Fibroblast of lung (primary cell): Measurements from ENCODE around the gene TLL2. TPM values are rescaled to one million over a fixed set of nuclear protein-coding genes. Genes with fewer than 3 reads are reported as not detected.

ENCODE experiments used
- DNase-seq, 2 donors: peaks; one replicate each; pipeline versions ENCODE4 v3.0.0 to v3.0.0-alpha.2; 2010; ENCODE audit warnings: low read depth in 2 of 2
- H2AFZ ChIP-seq: 2 replicates; pipeline ENCODE4 v1.5.1; 2012; ENCODE audit warnings: low read length, control low read depth, inconsistent platforms
- H3K27ac ChIP-seq: 2 replicates; pipeline ENCODE4 v1.5.1; 2011; ENCODE audit warnings: low read length, control low read depth; ENCODE audit not compliant: insufficient read depth
- H3K27me3 ChIP-seq: 2 replicates; pipeline ENCODE4 v1.5.1; 2011; ENCODE audit warnings: mild to moderate bottlenecking, low read length; ENCODE audit not compliant: control insufficient read depth, insufficient read depth
- H3K36me3 ChIP-seq: 2 replicates; pipeline ENCODE4 v1.5.1; 2011; ENCODE audit warnings: low read length; ENCODE audit not compliant: control insufficient read depth, insufficient read depth
- H3K4me1 ChIP-seq: 2 replicates; pipeline ENCODE4 v1.5.1; 2011; ENCODE audit warnings: low read length; ENCODE audit not compliant: control insufficient read depth, insufficient read depth; ENCODE audit errors: extremely low read depth
- H3K4me2 ChIP-seq: 2 replicates; pipeline ENCODE4 v1.5.1; 2011; ENCODE audit warnings: low read length, control low read depth; ENCODE audit not compliant: insufficient read depth; ENCODE audit errors: extremely low read depth
- H3K4me3 ChIP-seq, 4 experiments: fragments of 200-600 bp in 1 of 4; sonication (generic) in 1 of 4; replicated peaks in 1 of 4; 2 replicates each; pipeline ENCODE4 v1.5.1; 2011 to 2016; ENCODE audit warnings: low read length in 4 of 4, low read depth in 3 of 4, mild to moderate bottlenecking in 3 of 4, control low read depth in 2 of 4, inconsistent platforms in 1 of 4, mixed read lengths in 1 of 4; ENCODE audit not compliant: insufficient read depth in 1 of 4; ENCODE audit errors: control extremely low read depth in 1 of 4
- H3K79me2 ChIP-seq: 2 replicates; pipeline ENCODE4 v1.5.1; 2012; ENCODE audit warnings: mild to moderate bottlenecking, low read length, inconsistent platforms; ENCODE audit not compliant: control insufficient read depth, insufficient read depth
- H3K9ac ChIP-seq: 2 replicates; pipeline ENCODE4 v1.5.1; 2011; ENCODE audit warnings: mild to moderate bottlenecking, low read length, control low read depth; ENCODE audit not compliant: insufficient read depth
- H3K9me3 ChIP-seq: 2 replicates; pipeline ENCODE4 v1.5.1; 2012; ENCODE audit warnings: low read depth, low read length; ENCODE audit not compliant: control insufficient read depth, insufficient read depth
- H4K20me1 ChIP-seq: 2 replicates; pipeline ENCODE4 v1.5.1; 2011; ENCODE audit warnings: low read length; ENCODE audit not compliant: control insufficient read depth, insufficient read depth; ENCODE audit errors: extremely low read depth
- EZH2 ChIP-seq: IDR thresholded peaks from 2 replicates; pipeline ENCODE4 v1.5.1; 2012; ENCODE audit warnings: low read length, control low read depth, mild to moderate bottlenecking; ENCODE audit errors: missing control alignments
- polyA plus RNA-seq, 2 donors: library from polyadenylated mRNA; depleted of rRNA in 1 of 2; stranded (reverse) in 1 of 2; unstranded in 1 of 2; fragments of >200 nt; gene quantifications; 2 replicates each; pipeline ENCODE4 v1.2.1, GENCODE V29; 2011 to 2012; ENCODE audit warnings: missing spikeins in 1 of 2
- total RNA-seq: library from RNA; depleted of rRNA; stranded (reverse); fragments of >200 nt; gene quantifications from 2 replicates; pipeline ENCODE4 v1.2.1, GENCODE V29; 2014
- TF ChIP-seq, protein P1 (sequence below), 2 donors: IDR thresholded peaks in 1 of 2; conservative IDR thresholded peaks in 1 of 2; 1 replicate in 1 of 2; 2 replicates in 1 of 2; pipeline ENCODE4 v1.5.1; 2011 to 2012; ENCODE audit warnings: low read length in 2 of 2, control low read depth in 1 of 2, inconsistent platforms in 1 of 2, low read depth in 1 of 2, mild to moderate bottlenecking in 1 of 2

TLL2 gene
- total and polyA plus RNA-seq, 2 donors (not counting 1 experiment from before 2014, with no cell fraction given), result 0.05 to 0.17 TPM

DNA sequence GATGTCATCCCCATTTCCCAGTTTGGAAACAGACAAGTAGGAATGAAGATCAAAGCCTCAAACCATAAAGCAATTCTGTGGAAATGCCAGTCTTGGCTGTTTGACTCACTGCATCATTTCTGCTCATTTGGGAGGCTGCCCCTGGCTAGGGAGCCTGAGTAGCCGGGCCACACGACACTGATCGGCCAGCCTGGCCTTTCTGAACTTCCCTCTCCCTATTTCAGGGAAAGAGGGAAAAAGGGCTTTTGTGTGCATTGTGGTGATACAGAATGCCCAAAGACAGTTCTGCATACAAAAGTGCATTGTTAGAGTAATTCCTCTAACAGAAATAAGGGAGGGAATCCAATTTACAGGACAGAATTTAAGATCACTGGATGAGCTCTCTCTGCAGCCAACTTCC lies 113.3 kb downstream of the TLL2 start:
- H3K27me3 ChIP-seq, result peaks cover 7% of the 10 kb centered on the region
- no peak for TF ChIP-seq EZH2
- TF ChIP-seq, protein P1, sequence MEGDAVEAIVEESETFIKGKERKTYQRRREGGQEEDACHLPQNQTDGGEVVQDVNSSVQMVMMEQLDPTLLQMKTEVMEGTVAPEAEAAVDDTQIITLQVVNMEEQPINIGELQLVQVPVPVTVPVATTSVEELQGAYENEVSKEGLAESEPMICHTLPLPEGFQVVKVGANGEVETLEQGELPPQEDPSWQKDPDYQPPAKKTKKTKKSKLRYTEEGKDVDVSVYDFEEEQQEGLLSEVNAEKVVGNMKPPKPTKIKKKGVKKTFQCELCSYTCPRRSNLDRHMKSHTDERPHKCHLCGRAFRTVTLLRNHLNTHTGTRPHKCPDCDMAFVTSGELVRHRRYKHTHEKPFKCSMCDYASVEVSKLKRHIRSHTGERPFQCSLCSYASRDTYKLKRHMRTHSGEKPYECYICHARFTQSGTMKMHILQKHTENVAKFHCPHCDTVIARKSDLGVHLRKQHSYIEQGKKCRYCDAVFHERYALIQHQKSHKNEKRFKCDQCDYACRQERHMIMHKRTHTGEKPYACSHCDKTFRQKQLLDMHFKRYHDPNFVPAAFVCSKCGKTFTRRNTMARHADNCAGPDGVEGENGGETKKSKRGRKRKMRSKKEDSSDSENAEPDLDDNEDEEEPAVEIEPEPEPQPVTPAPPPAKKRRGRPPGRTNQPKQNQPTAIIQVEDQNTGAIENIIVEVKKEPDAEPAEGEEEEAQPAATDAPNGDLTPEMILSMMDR (conservative IDR thresholded peaks at IDR 0.05 in 1 of 2, IDR thresholded peaks at IDR 0.05 in 1 of 2; ENCODE audit: low read depth in 1 of 2, low read length in 2 of 2), result no peak
- H3K36me3 ChIP-seq, result no peaks in the 10 kb centered on the region
- no peaks in the 10 kb centered on the region for H3K79me2 ChIP-seq
- no peak overlapping the region for H3K4me3 ChIP-seq
- no peak overlapping the region for H3K4me2 ChIP-seq
- H4K20me1 ChIP-seq, result no peaks in the 10 kb centered on the region
- no peak overlapping the region for H2AFZ ChIP-seq
- no peak overlapping the region for H3K9ac ChIP-seq
- no peaks in the 10 kb centered on the region for H3K4me1 ChIP-seq
- H3K9me3 ChIP-seq, result no peaks in the 10 kb centered on the region
- no peak overlapping the region for H3K27ac ChIP-seq
- no peak for DNase-seq

DNA sequence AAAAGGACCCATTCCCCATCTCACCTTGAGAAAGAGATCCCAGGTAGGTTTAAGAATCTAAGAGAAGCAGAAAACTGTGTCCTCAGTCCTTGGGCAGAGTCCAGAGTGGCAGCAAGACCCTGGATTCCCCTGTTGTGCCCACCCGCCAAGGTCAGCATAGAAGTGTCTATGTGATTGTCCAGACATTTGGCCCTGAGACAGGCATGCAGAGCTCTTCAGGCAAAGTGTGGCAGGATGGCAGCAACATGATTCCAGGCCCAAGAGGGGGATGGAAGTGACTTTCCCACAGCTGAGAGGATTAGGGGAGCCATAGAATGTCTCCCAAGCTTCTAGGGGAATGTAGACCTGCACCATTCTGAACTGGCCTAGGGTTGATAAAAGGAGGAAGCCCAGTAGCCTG lies 115.8 kb downstream of the TLL2 start:
- DNase-seq, result no peak
- Histone ChIP-seq H2AFZ (no peak overlapping the region), H3K4me1 (no peaks in the 10 kb centered on the region), H3K27me3 (peaks cover 7% of the 10 kb centered on the region), H3K27ac (no peak overlapping the region), H3K4me2 (no peak overlapping the region), H3K9ac (no peak overlapping the region), H3K9me3 (no peaks in the 10 kb centered on the region), H3K36me3 (no peaks in the 10 kb centered on the region), H3K79me2 (no peaks in the 10 kb centered on the region), H3K4me3 (no peak overlapping the region), H4K20me1 (no peaks in the 10 kb centered on the region)
- TF ChIP-seq EZH2, result no peak
- TF ChIP-seq, protein P1 (conservative IDR thresholded peaks at IDR 0.05 in 1 of 2, IDR thresholded peaks at IDR 0.05 in 1 of 2; ENCODE audit: low read depth in 1 of 2, low read length in 2 of 2), result no peak

DNA sequence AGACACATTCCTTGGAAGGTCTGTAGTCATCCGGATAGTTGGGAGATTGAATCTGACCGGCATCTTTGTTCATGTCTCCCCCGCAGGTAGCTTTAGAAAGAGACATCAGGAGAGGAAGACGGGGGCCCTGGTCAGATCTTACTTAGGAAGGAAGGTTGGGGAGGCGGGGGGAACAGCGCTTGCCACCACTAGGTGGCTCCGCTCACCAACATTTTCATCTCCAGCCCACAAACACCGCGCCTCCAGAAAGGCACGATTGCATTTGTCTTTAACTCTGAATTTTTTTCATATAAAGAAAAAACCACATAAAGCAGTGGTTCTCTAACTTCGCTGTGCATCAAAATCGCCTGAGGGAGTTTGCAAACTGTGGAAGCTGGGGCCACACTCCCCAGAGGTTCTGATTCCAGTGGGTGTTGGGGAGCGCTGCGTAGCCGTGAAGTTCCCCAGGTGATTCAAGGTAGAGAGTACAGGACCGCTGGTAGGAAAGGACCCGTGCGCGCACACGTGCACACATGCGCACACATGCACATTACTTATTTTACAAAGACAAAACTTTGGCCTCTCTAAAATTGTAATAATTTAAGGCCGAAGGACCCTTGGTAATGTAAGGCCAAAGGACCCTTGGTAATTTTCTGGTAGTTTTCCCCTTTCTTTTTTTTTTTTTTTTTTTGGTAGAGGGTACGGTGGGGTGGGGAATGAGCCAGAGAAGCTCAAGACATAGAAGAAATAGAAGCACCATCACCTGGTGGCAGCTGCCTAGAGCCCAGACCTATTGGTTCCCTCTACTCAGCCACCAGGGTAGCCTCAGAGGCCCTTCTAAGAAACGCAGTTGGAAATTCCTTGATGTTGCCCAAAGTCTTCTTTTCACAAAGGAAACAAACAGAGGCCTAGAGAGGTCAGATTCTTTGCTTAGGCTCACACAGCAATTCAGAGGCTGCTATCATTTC lies 117.5 kb downstream of the TLL2 start:
- Histone ChIP-seq H3K4me3 (no peak overlapping the region), H3K4me2 (no peak overlapping the region), H3K27me3 (peaks cover 4% of the 10 kb centered on the region), H3K9me3 (no peaks in the 10 kb centered on the region), H3K36me3 (no peaks in the 10 kb centered on the region), H3K9ac (no peak overlapping the region), H4K20me1 (no peaks in the 10 kb centered on the region), H3K27ac (no peak overlapping the region), H3K4me1 (no peaks in the 10 kb centered on the region), H3K79me2 (no peaks in the 10 kb centered on the region), H2AFZ (no peak overlapping the region)
- TF ChIP-seq, protein P1 (conservative IDR thresholded peaks at IDR 0.05 in 1 of 2, IDR thresholded peaks at IDR 0.05 in 1 of 2; ENCODE audit: low read depth in 1 of 2, low read length in 2 of 2), result peak; percentile 71 to 80
- TF ChIP-seq EZH2, result no peak
- peak; percentile 57 to 71 for DNase-seq
